ENCODE measurements around the gene RIT1. TPM values are rescaled to one million over a fixed set of nuclear protein-coding genes. Genes with fewer than 3 reads are reported as not detected.

RIT1 gene
- total RNA-seq, 1 experiment from 2014 or later = 26.0 TPM

DNA sequence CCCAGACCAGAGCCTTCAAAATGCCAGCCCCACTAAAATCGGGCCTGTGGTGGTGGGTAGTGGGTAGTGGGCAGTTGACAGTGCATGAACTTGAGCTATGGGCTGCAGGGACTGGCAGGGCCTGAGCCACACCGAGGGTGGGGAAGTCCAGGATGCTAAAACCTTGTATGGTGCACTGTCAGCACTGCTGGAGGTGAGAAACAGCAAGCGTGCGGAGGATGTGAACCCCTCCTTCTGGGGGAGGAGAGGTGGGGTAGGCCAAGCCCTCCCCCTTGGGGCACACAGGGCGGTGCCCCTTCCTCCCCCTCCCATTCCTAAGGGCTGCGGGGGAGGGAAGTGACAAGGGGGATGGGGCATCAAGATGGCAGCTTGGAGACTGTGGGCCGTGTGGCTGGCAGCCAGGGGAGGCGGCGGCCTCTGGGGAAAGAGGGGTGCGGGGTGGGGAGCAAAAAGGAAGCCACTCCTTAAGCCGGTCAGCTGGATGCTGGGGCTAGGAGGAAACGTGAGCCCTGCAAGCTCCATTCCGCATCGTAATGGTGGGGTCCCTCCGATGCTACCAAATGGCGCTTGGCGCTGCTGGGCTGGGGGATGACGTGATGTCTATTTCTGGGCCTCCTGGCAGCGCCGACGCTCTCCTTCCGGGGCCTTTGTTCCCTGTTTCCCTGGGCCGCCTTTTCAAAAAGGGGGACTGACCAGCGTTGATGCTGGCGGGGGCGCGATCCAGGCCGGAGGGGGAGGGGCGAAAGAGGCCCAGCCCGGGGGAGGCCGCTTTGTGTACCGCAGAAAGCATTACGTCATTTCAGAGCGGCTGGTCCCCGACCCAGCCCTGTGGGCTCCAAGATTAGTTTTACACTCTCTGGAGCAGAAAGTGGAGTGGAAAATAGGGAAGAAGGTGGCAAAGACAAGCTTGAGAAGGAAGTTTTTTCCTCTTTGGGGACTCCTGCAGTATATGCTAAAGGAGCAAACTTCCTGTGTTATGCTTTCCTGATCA lies 51.0 kb downstream of the RIT1 start:
- Histone ChIP-seq H3K27ac (peak overlapping the region; percentile 88), H3K4me1 (peaks cover 10% of the 10 kb centered on the region), H3K27me3 (no peaks in the 10 kb centered on the region), H3K4me3 (peak overlapping the region; percentile 60), H3K36me3 (no peaks in the 10 kb centered on the region), H3K9me3 (replicated peaks) (no peaks in the 10 kb centered on the region)
- DNase-seq = peak; percentile 94

GRCh38 chr1:155859234-155859829 lies 51.8 kb downstream of the RIT1 start, which contains the start of gene SYT11:
TSS of gene SYT11 (plus strand) at chr1:155859567. CDS start at chr1:155859762, 195 bp downstream.
- peaks cover 4% of the 10 kb centered on the region for H3K36me3 ChIP-seq
- peak within 1 kb of the TSS; percentile 60 for H3K4me3 ChIP-seq
- H3K4me1 ChIP-seq = peaks cover 10% of the 10 kb centered on the region
- H3K9me3 ChIP-seq (replicated peaks) = no peaks in the 10 kb centered on the region
- no peaks in the 10 kb centered on the region for H3K27me3 ChIP-seq
- DNase-seq = peak; percentile 95 to 97
- peak within 1 kb of the TSS; percentile 88 for H3K27ac ChIP-seq

DNA sequence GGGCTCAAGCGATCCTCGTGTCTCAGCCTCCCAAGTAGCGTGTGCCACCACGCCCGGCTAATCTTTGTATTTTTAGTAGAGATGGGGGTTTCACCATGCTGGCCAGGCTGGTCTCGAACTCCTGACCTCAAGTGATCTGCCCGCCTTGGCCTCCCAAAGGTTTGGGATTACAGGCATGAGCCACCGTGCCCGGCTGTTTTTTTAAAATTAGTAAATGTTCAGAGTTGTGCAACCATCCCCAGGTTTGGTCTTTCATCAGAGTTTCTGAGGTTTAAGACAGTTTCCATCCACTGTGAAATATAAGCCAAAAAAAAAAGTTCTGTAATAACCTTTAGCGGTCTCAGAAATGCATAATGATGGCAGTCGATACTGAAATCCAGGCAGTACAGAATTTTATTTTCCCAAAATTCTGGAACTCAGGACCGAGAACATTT lies 52.3 kb downstream of the RIT1 start:
- Histone ChIP-seq H3K4me3 (peak overlapping the region; percentile 60), H3K4me1 (peaks cover 10% of the 10 kb centered on the region), H3K27ac (no peak overlapping the region), H3K27me3 (no peaks in the 10 kb centered on the region), H3K9me3 (replicated peaks) (no peaks in the 10 kb centered on the region), H3K36me3 (peaks cover 6% of the 10 kb centered on the region)
- no peak for DNase-seq

DNA sequence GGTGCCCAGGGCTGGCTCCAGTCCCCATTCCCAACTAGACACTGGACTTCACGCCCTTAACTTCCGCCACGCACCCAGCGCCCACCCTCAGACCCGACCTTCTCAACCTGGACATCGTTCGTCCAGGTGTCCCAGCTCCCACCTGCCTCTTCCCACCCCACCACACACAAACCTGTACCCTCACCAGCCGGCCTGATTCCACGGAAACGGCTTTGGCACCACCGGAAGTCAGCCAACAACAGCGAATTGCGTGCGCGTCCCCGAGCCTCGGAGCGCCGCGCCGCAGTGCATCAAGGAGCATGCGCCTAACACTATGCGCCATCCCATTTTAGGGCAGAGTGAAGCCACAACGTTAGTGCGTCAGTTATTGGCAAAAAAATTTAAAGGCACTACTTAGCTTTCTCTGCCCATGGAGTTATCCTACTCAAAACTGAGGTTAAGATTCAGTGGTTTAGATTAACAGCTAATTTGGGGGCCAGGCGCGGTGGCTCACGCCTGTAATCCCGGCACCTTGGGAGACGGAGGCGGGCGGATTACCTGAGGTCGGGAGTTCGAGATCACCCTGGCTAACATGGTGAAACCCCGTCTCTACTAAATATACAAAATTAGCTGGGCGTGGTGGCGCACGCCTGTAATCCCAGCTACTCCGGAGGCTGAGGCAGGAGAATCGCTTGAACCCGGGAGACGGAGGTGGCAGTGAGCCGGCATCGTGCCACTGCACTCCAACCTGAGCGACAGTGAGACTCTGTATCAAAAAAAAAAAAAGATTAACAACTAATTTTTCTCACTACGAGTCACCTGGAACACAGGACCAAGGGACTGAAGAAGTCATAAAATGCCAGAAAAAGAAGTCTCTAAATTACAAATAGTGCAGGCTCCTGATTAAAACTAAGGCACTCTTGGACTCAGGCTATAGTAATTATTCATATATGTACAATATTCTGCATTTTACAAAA lies 53.9 kb downstream of the RIT1 start, which contains the start of gene GON4L:
Gene GON4L (minus strand): TSS at position 240 of the 956 bp plus-strand sequence. CDS start 3,434 bp downstream, outside the sequence.
- Histone ChIP-seq H3K4me3 (peak within 1 kb of the TSS; percentile 79), H3K36me3 (peaks cover 8% of the 10 kb centered on the region), H3K9me3 (replicated peaks) (no peaks in the 10 kb centered on the region), H3K27me3 (no peaks in the 10 kb centered on the region), H3K27ac (peak within 1 kb of the TSS; percentile 51), H3K4me1 (peaks cover 10% of the 10 kb centered on the region)
- DNase-seq = peak; percentile 85 to 92

DNA sequence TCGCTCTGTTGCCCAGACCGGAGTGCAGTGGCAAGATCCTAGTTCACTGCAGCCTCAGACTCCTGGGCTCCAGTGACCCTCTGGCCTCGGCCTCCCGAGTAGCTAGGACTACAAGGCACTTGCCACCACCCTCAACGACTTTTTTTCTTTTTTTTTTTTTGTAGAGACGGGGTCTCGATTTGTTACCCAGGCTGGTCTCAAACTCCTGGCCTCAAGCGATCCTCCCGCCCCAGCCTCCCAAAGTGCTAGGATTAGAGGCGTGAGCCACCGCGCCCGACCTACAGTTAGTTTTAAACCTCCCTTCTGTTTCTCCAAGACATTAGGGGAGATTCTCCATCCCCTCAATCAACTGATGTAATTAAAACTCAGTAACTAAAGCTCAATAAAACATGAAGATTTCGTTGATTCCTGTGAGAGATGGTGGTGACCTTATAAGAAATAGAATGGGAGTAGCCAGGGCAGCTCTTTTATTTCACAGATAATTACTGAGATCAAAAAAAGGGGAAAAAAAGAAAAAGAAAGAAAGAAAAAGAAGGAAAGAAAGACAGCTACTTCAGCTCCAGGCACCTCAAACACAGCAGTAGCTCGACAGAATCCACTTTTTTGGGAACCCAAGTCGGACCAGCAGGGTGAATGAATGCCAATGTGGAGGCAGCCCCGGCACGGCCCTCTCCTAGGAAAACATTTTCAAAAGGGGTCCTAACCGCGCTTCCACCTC lies 54.7 kb downstream of the RIT1 start:
- Histone ChIP-seq H3K9me3 (replicated peaks) (no peaks in the 10 kb centered on the region), H3K27me3 (no peaks in the 10 kb centered on the region), H3K4me3 (peak overlapping the region; percentile 79), H3K36me3 (peaks cover 10% of the 10 kb centered on the region), H3K4me1 (peaks cover 9% of the 10 kb centered on the region), H3K27ac (peak overlapping the region; percentile 51)
- no peak for DNase-seq

- Histone ChIP-seq H3K4me3 (no peak overlapping the region), H3K36me3 (peaks cover 40% of the 10 kb centered on the region), H3K27ac (no peak overlapping the region), H3K9me3 (replicated peaks) (no peaks in the 10 kb centered on the region), H3K4me1 (no peaks in the 10 kb centered on the region), H3K27me3 (no peaks in the 10 kb centered on the region)
- DNase-seq = no peak
Measured at GRCh38 chr1:155850345-155850744, 60.8 kb downstream of the RIT1 start.

DNA sequence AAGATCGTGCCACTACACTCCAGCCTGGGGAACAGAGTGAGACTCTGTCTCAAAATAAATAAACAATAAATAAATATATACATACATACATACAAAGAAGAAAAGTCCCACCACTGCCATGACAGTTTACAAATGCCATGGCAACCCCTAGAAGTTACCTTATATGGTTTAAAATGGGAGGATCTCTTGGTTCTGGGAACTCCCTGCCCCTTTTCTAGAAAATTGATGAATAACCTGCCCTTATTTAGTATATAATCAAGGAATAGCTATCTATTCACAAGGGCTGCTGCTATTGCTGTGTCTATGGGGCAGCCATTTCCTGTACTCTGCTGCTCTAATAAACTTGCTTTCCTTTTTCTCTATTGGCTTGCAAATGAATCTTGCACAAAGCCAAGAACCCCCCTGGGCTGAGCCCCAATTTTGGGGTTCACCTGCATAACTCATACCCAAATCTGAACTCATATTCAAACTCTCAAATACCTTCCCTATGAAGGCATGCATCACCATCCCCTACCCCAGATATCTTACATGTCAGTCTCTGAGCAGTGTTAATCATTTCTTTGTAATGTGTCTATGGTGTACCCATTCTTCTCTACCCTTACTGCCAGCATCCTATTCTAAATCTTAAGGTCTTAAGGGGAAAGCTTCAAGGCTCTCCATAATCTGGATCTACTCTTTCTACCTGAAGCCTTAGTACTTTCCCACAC lies 63.2 kb downstream of the RIT1 start:
- no peak overlapping the region for H3K4me3 ChIP-seq
- H3K4me1 ChIP-seq = no peaks in the 10 kb centered on the region
- no peak for DNase-seq
- H3K9me3 ChIP-seq (replicated peaks) = no peaks in the 10 kb centered on the region
- no peak overlapping the region for H3K27ac ChIP-seq
- peaks cover 43% of the 10 kb centered on the region for H3K36me3 ChIP-seq
- H3K27me3 ChIP-seq = no peaks in the 10 kb centered on the region

Other genes starting within 250 kb of the RIT1 start
- 38.9 TPM in 2 replicates for gene YY1AP1, start 222.6 kb downstream of the RIT1 start, total RNA-seq (2014; rRNA removed; shearing (Covaris generic))
- gene DAP3, start 222.3 kb downstream of the RIT1 start, total RNA-seq (2014; rRNA removed; shearing (Covaris generic)) = 75.4 and 89.3 TPM in 2 replicates
- gene GON4L, start 54.1 kb downstream of the RIT1 start, total RNA-seq (2014; rRNA removed; shearing (Covaris generic)) = 22.8 and 25.8 TPM in 2 replicates
- gene SYT11, start 51.8 kb downstream of the RIT1 start, total RNA-seq (2014; rRNA removed; shearing (Covaris generic)) = 6.8 and 6.9 TPM in 2 replicates
- gene KHDC4, start 23.1 kb upstream of the RIT1 start, total RNA-seq (2014; rRNA removed; shearing (Covaris generic)) = 36.4 and 52.1 TPM in 2 replicates
- gene RXFP4, start 30.3 kb upstream of the RIT1 start, total RNA-seq (2014; rRNA removed; shearing (Covaris generic)) = 0.08 TPM in 1 of 2 replicates, not detected in the other
- gene ARHGEF2, start 67.2 kb upstream of the RIT1 start, total RNA-seq (2014; rRNA removed; shearing (Covaris generic)) = 152 and 167 TPM in 2 replicates
- gene SSR2, start 109.6 kb upstream of the RIT1 start, total RNA-seq (2014; rRNA removed; shearing (Covaris generic)) = 170 and 183 TPM in 2 replicates
- 34.4 and 36.5 TPM in 2 replicates for gene UBQLN4, start 142.4 kb upstream of the RIT1 start, total RNA-seq (2014; rRNA removed; shearing (Covaris generic))
- 24.8 and 33.3 TPM in 2 replicates for gene LAMTOR2, start 143.4 kb upstream of the RIT1 start, total RNA-seq (2014; rRNA removed; shearing (Covaris generic))
- gene RAB25, start 149.8 kb upstream of the RIT1 start, total RNA-seq (2014; rRNA removed; shearing (Covaris generic)) = not detected in 2 replicates
- 21.8 and 22.3 TPM in 2 replicates for gene MEX3A, start 171.1 kb upstream of the RIT1 start, total RNA-seq (2014; rRNA removed; shearing (Covaris generic))
- 113 and 114 TPM in 2 replicates for gene LMNA, start 203.4 kb upstream of the RIT1 start, total RNA-seq (2014; rRNA removed; shearing (Covaris generic))
- gene SEMA4A, start 242.2 kb upstream of the RIT1 start, total RNA-seq (2014; rRNA removed; shearing (Covaris generic)) = 1.2 and 2.1 TPM in 2 replicates

All from SJCRH30 (cell line).